Esophagus muscularis mucosa (tissue), 4 donors: Measurements from ENCODE around the gene MYCBPAP.

Source experiments
- CTCF ChIP-seq, 3 experiments: fragments of 200-600 bp in 2 of 3; fragments of 450-650 bp in 1 of 3; sonication (generic) in 2 of 3; IDR thresholded peaks; one replicate each; pipeline ENCODE4 v1.5.1; 2017 to 2019; ENCODE audit warnings: antibody characterized with exemption in 3 of 3, mild to moderate bottlenecking in 2 of 3, moderate library complexity in 1 of 3
- EP300 ChIP-seq: sonication (generic); formaldehyde crosslinking; IDR thresholded peaks from one replicate; pipeline ENCODE4 v1.6.1; 2017; ENCODE audit warnings: antibody characterized with exemption
- POLR2A ChIP-seq: fragments of 450-650 bp; IDR thresholded peaks from one replicate; pipeline ENCODE4 v1.6.1; 2017; ENCODE audit warnings: antibody characterized with exemption, moderate library complexity, mild to moderate bottlenecking, low read depth

GRCh38 chr17:50468304-50469207 lies 39.7 kb upstream of the MYCBPAP start, which contains the start of gene CHAD:
- TF ChIP-seq POLR2A (no peak), CTCF (IDR thresholded peaks at IDR 0.05) (no peak), EP300 (no peak)
